K562 (cell line): Measurements from ENCODE around the gene ZNF350. TPM values are rescaled to one million over a fixed set of nuclear protein-coding genes. Genes with fewer than 3 reads are reported as not detected.

Experiments
- ARID2 ChIP-seq: fragments of 450-650 bp; IDR thresholded peaks from 2 replicates; pipeline ENCODE4 v1.6.1; 2017; ENCODE audit warnings: antibody characterized with exemption, mild to moderate bottlenecking
- CHCHD3 ChIP-seq: fragments of 250-450 bp; sonication (Bioruptor Pico); IDR thresholded peaks from 2 replicates; pipeline ENCODE4 v2.1.2; 2022; ENCODE audit warnings: mild to moderate bottlenecking
- E4F1 ChIP-seq: fragments of 250-450 bp; sonication (Bioruptor Pico); IDR thresholded peaks from 2 replicates; pipeline ENCODE4 v1.5.0; 2021; ENCODE audit warnings: mild to moderate bottlenecking, borderline replicate concordance
- HNRNPH1 ChIP-seq: fragments of 200-400 bp; formaldehyde crosslinking; optimal IDR thresholded peaks from 2 replicates; pipeline ENCODE3; 2017; ENCODE audit warnings: low read depth, mild to moderate bottlenecking, low read length, moderate library complexity
- LCOR ChIP-seq: sonication (generic); formaldehyde crosslinking; IDR thresholded peaks from 2 replicates; pipeline ENCODE4 v1.8.0; 2022; ENCODE audit warnings: mild to moderate bottlenecking, missing genetic modification reagents
- MAFG ChIP-seq: fragments of 450-650 bp; conservative IDR thresholded peaks from 2 replicates; pipeline ENCODE4 v1.6.1; 2016; ENCODE audit warnings: missing genetic modification characterization, missing compliant biosample characterization
- ZNF347 ChIP-seq: fragments of 450-650 bp; formaldehyde crosslinking; IDR thresholded peaks from 2 replicates; pipeline ENCODE4 v1.4.0; 2020; ENCODE audit warnings: low read depth, mild to moderate bottlenecking, moderate library complexity
- ZNF407 ChIP-seq: fragments of 450-650 bp; IDR thresholded peaks from 2 replicates; pipeline ENCODE4 v1.6.1; 2016; ENCODE audit warnings: low read depth
- ZNF561 ChIP-seq: fragments of 450-650 bp; formaldehyde crosslinking; conservative IDR thresholded peaks from 2 replicates; pipeline ENCODE4 v1.4.0; 2020; ENCODE audit warnings: mild to moderate bottlenecking, moderate library complexity
- polyA plus RNA-seq, 8 experiments: library from polyadenylated mRNA; depleted of rRNA in 4 of 8; stranded (reverse) in 5 of 8; unstranded in 3 of 8; fragments of >200 nt; fragmentation: Nextera tagmentation in 2 of 8; fragmentation: Illumina TruSeq in 1 of 8; extraction: Ambion mirVana in 2 of 8; extraction: Trizol in 1 of 8; gene quantifications; 2 replicates each; pipeline versions ENCODE4 v1.2.1 to v1.2.3, GENCODE V29; 2011 to 2014; ENCODE audit warnings: inconsistent platforms in 1 of 8, missing spikeins in 1 of 8
- total RNA-seq, 7 experiments: library from RNA; depleted of rRNA in 6 of 7; stranded (reverse); fragments of >200 nt in 6 of 7; fragmentation: Illumina TruSeq in 2 of 7; extraction: Trizol in 2 of 7; gene quantifications; 2 replicates each; pipeline versions ENCODE4 v1.2.1 to v1.2.3, GENCODE V29; 2011 to 2021; ENCODE audit warnings: low replicate concordance in 1 of 7
- TF ChIP-seq, protein P1 (sequence below), 3 experiments: fragments of 200-800 bp in 1 of 3; fragments of 250-450 bp in 1 of 3; fragments of 450-650 bp in 1 of 3; sonication (Bioruptor Pico) in 1 of 3; sonication (Bioruptor generic) in 1 of 3; formaldehyde crosslinking in 1 of 3; IDR thresholded peaks; 2 replicates each; pipeline versions ENCODE4 v1.6.1 to v1.8.0; 2016 to 2022; ENCODE audit warnings: mild to moderate bottlenecking in 2 of 3, missing genetic modification characterization in 2 of 3, missing compliant biosample characterization in 1 of 3, moderate library complexity in 1 of 3
- TF ChIP-seq, protein P2 (sequence below): fragments of 450-650 bp; conservative IDR thresholded peaks from 2 replicates; pipeline ENCODE4 v1.6.1; 2016; ENCODE audit warnings: missing genetic modification characterization, low read depth, mild to moderate bottlenecking, missing compliant biosample characterization, moderate library complexity

ZNF350 gene
- total and polyA plus RNA-seq, 9 of the 15 experiments (the other 6 are each of a cell fraction or from before 2014, with no cell fraction given): 1.7 to 4.8 (median 2.9) TPM

GRCh38 chr19:52028027-52028779, 41.6 kb upstream of the ZNF350 start, which contains the start of gene ZNF614 (continued):
- TF ChIP-seq, protein P1, sequence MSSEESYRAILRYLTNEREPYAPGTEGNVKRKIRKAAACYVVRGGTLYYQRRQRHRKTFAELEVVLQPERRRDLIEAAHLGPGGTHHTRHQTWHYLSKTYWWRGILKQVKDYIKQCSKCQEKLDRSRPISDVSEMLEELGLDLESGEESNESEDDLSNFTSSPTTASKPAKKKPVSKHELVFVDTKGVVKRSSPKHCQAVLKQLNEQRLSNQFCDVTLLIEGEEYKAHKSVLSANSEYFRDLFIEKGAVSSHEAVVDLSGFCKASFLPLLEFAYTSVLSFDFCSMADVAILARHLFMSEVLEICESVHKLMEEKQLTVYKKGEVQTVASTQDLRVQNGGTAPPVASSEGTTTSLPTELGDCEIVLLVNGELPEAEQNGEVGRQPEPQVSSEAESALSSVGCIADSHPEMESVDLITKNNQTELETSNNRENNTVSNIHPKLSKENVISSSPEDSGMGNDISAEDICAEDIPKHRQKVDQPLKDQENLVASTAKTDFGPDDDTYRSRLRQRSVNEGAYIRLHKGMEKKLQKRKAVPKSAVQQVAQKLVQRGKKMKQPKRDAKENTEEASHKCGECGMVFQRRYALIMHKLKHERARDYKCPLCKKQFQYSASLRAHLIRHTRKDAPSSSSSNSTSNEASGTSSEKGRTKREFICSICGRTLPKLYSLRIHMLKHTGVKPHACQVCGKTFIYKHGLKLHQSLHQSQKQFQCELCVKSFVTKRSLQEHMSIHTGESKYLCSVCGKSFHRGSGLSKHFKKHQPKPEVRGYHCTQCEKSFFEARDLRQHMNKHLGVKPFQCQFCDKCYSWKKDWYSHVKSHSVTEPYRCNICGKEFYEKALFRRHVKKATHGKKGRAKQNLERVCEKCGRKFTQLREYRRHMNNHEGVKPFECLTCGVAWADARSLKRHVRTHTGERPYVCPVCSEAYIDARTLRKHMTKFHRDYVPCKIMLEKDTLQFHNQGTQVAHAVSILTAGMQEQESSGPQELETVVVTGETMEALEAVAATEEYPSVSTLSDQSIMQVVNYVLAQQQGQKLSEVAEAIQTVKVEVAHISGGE (CRISPR knock-in tag; IDR thresholded peaks at IDR 0.05): peak in 1 of 3 experiments; percentile 71; a peak in 2 of 6 replicates
- no peak for TF ChIP-seq ARID2
- TF ChIP-seq CHCHD3 (CRISPR knock-in tag): no peak
- TF ChIP-seq ZNF347 (CRISPR knock-in tag): no peak
- no peak for TF ChIP-seq HNRNPH1
- no peak for TF ChIP-seq MAFG (tag)
- TF ChIP-seq E4F1 (CRISPR knock-in tag): no peak; the same call in 1 of the 2 replicates
- TF ChIP-seq LCOR (CRISPR knock-in tag): peak; percentile 62
- no peak for TF ChIP-seq ZNF561 (CRISPR knock-in tag)
- TF ChIP-seq, protein P2, sequence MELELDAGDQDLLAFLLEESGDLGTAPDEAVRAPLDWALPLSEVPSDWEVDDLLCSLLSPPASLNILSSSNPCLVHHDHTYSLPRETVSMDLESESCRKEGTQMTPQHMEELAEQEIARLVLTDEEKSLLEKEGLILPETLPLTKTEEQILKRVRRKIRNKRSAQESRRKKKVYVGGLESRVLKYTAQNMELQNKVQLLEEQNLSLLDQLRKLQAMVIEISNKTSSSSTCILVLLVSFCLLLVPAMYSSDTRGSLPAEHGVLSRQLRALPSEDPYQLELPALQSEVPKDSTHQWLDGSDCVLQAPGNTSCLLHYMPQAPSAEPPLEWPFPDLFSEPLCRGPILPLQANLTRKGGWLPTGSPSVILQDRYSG (tag): peak; percentile 90
- no peak for TF ChIP-seq ZNF407
